ENCODE measurements around the gene MIGA2.

GRCh38 chr9:129028192-129028966 is 8.0 kb upstream of the MIGA2 start, which contains the start of gene SH3GLB2:
- TF ChIP-seq CTCF (IDR thresholded peaks at IDR 0.05) (peak; percentile 84 to 97 (median 92)), POLR2A (IDR thresholded peaks at IDR 0.05) (no peak)
